H9 (cell line): ENCODE measurements around the gene MFSD12. TPM values are rescaled to one million over a fixed set of nuclear protein-coding genes. Genes with fewer than 3 reads are reported as not detected.

ENCODE experiments used
- DNase-seq: peaks from one replicate; pipeline ENCODE4 v3.0.0-alpha.2; 2017
- H2AFZ ChIP-seq: one replicate; pipeline ENCODE4 v1.6.1; 2013; ENCODE audit warnings: mild to moderate bottlenecking, low read length, control low read depth, moderate library complexity
- H2AK5ac ChIP-seq: 2 replicates; pipeline ENCODE4 v1.6.1; 2013; ENCODE audit warnings: low read length, control low read depth, mixed read lengths; ENCODE audit not compliant: insufficient read length
- H2BK120ac ChIP-seq: one replicate; pipeline ENCODE4 v1.6.1; 2013; ENCODE audit warnings: low read depth, mild to moderate bottlenecking, low read length, control low read depth, inconsistent platforms; ENCODE audit not compliant: poor library complexity, severe bottlenecking
- H2BK12ac ChIP-seq: 2 replicates; pipeline ENCODE4 v1.6.1; 2013; ENCODE audit warnings: low read length, control low read depth, mixed read lengths, low read depth; ENCODE audit not compliant: insufficient read length
- H2BK15ac ChIP-seq: 2 replicates; pipeline ENCODE4 v1.6.1; 2013; ENCODE audit warnings: low read depth, low read length, control low read depth
- H2BK20ac ChIP-seq: one replicate; pipeline ENCODE4 v1.6.1; 2013; ENCODE audit warnings: low read depth, mild to moderate bottlenecking, low read length, control low read depth, inconsistent platforms; ENCODE audit not compliant: poor library complexity, severe bottlenecking
- H2BK5ac ChIP-seq: 2 replicates; pipeline ENCODE4 v1.6.1; 2013; ENCODE audit warnings: low read length, control low read depth, mixed read lengths; ENCODE audit not compliant: insufficient read length
- H3K14ac ChIP-seq: 2 replicates; pipeline ENCODE4 v1.6.1; 2013; ENCODE audit warnings: low read length, control low read depth; ENCODE audit not compliant: insufficient read depth
- H3K18ac ChIP-seq: 2 replicates; pipeline ENCODE4 v1.6.1; 2013; ENCODE audit warnings: low read depth, mild to moderate bottlenecking, mixed read lengths, low read length, control low read depth; ENCODE audit not compliant: insufficient read length
- H3K23ac ChIP-seq: 2 replicates; pipeline ENCODE4 v1.6.1; 2013; ENCODE audit warnings: low read length, control low read depth, mixed read lengths, low read depth; ENCODE audit not compliant: insufficient read length
- H3K23me2 ChIP-seq: 2 replicates; pipeline ENCODE4 v1.6.1; 2013; ENCODE audit warnings: low read depth, mild to moderate bottlenecking, mixed read lengths, low read length, control low read depth; ENCODE audit not compliant: insufficient read length, poor library complexity, severe bottlenecking
- H3K27ac ChIP-seq: 2 replicates; pipeline ENCODE4 v1.5.1; 2013; ENCODE audit warnings: low read length, control low read depth, mixed read lengths, low read depth; ENCODE audit not compliant: insufficient read length
- H3K27me3 ChIP-seq: 2 replicates; pipeline ENCODE4 v1.6.1; 2013; ENCODE audit warnings: low read length, control low read depth, inconsistent platforms; ENCODE audit not compliant: insufficient read depth
- H3K4ac ChIP-seq: 2 replicates; pipeline ENCODE4 v1.6.1; 2013; ENCODE audit warnings: low read depth, mild to moderate bottlenecking, control low read depth, inconsistent platforms, low read length, moderate library complexity
- H3K4me1 ChIP-seq: 2 replicates; pipeline ENCODE4 v1.6.1; 2013; ENCODE audit warnings: low read length, control low read depth, inconsistent platforms; ENCODE audit not compliant: insufficient read depth
- H3K4me2 ChIP-seq: 2 replicates; pipeline ENCODE4 v1.6.1; 2013; ENCODE audit warnings: low read length, control low read depth, mixed read lengths; ENCODE audit not compliant: insufficient read length, insufficient read depth
- H3K56ac ChIP-seq: 2 replicates; pipeline ENCODE4 v1.6.1; 2013; ENCODE audit warnings: low read depth, mild to moderate bottlenecking, mixed read lengths, low read length, control low read depth; ENCODE audit not compliant: insufficient read length
- H3K79me1 ChIP-seq: 2 replicates; pipeline ENCODE4 v1.6.1; 2013; ENCODE audit warnings: low read depth, mild to moderate bottlenecking, moderate library complexity, low read length, control low read depth, inconsistent platforms; ENCODE audit not compliant: insufficient read depth, poor library complexity, severe bottlenecking
- H3K79me2 ChIP-seq: 2 replicates; pipeline ENCODE4 v1.6.1; 2013; ENCODE audit warnings: low read length, control low read depth, inconsistent platforms; ENCODE audit not compliant: insufficient read depth
- H3K9ac ChIP-seq: 2 replicates; pipeline ENCODE4 v1.6.1; 2013; ENCODE audit warnings: low read length, control low read depth, mixed read lengths; ENCODE audit not compliant: insufficient read length; ENCODE audit errors: extremely low read depth
- H3K9me3 ChIP-seq: one replicate; pipeline ENCODE4 v1.6.1; 2013; ENCODE audit warnings: low read depth, low read length, inconsistent platforms; ENCODE audit not compliant: control insufficient read depth
- H3T11ph ChIP-seq: one replicate; pipeline ENCODE4 v1.6.1; 2013; ENCODE audit warnings: mild to moderate bottlenecking, low read length, control low read depth, inconsistent platforms
- H4K20me1 ChIP-seq: one replicate; pipeline ENCODE4 v1.6.1; 2013; ENCODE audit not compliant: control insufficient read depth, insufficient read length, insufficient read depth
- H4K5ac ChIP-seq: 2 replicates; pipeline ENCODE4 v1.6.1; 2013; ENCODE audit warnings: low read depth, mild to moderate bottlenecking, mixed read lengths, low read length, control low read depth; ENCODE audit not compliant: insufficient read length
- H4K8ac ChIP-seq: replicated peaks from 2 replicates; pipeline ENCODE4 v1.6.1; 2013; ENCODE audit warnings: low read length, control low read depth, mixed read lengths, low read depth; ENCODE audit not compliant: insufficient read length
- H4K91ac ChIP-seq: 2 replicates; pipeline ENCODE4 v1.6.1; 2013; ENCODE audit warnings: low read depth, mild to moderate bottlenecking, moderate library complexity, mixed read lengths, low read length, control low read depth; ENCODE audit not compliant: insufficient read length
- H3K27ac Mint-ChIP-seq, 3 experiments: 2 replicates in 2 of 3; 3 replicates in 1 of 3; pipeline ENCODE4 v1.8.0; 2020 to 2021; ENCODE audit warnings: mixed read lengths in 3 of 3, mild to moderate bottlenecking in 1 of 3, moderate library complexity in 1 of 3
- H3K27me3 Mint-ChIP-seq: 2 replicates; pipeline ENCODE4 v1.8.0; 2021; ENCODE audit warnings: low read depth, mild to moderate bottlenecking, moderate library complexity, mixed read lengths
- H3K36me3 Mint-ChIP-seq, 3 experiments: 2 replicates in 2 of 3; 3 replicates in 1 of 3; pipeline ENCODE4 v1.8.0; 2020 to 2021; ENCODE audit warnings: low read depth in 3 of 3, mixed read lengths in 3 of 3; ENCODE audit not compliant: insufficient read depth in 1 of 3
- H3K4me1 Mint-ChIP-seq, 2 experiments: 2 replicates each; pipeline ENCODE4 v1.8.0; 2020; ENCODE audit warnings: mixed read lengths in 2 of 2
- H3K4me3 Mint-ChIP-seq, 2 experiments: 2 replicates in 1 of 2; 3 replicates in 1 of 2; pipeline ENCODE4 v1.8.0; 2020 to 2021; ENCODE audit warnings: mild to moderate bottlenecking in 2 of 2, mixed read lengths in 2 of 2, moderate library complexity in 1 of 2
- H3K9me3 Mint-ChIP-seq, 2 experiments: 2 replicates in 1 of 2; 3 replicates in 1 of 2; pipeline ENCODE4 v1.8.0; 2020; ENCODE audit warnings: mild to moderate bottlenecking in 2 of 2, mixed read lengths in 2 of 2, moderate library complexity in 1 of 2
- WGBS: extraction: QIAGEN DNeasy Blood & Tissue Kit; methylation state at CpG from one replicate; pipeline ENCODE4 v1.1.7; 2013; ENCODE audit warnings: missing lambda C conversion rate, low lambda C conversion rate, mixed read lengths; ENCODE audit not compliant: insufficient read length; ENCODE audit errors: extremely low coverage; 5-methylcytosine and 5-hydroxymethylcytosine counted together
- total RNA-seq: library from RNA; stranded (reverse); gene quantifications from 2 replicates; pipeline ENCODE4 v1.2.1, GENCODE V29; 2021
- TF ChIP-seq, protein P1 (sequence below): fragments of 200-600 bp; sonication (generic); conservative IDR thresholded peaks from 3 replicates; pipeline ENCODE4 v1.8.0; 2021; ENCODE audit warnings: antibody characterized with exemption, mild to moderate bottlenecking

The MFSD12 gene
- total RNA-seq, 1 experiment from 2014 or later: 58.8 TPM

DNA sequence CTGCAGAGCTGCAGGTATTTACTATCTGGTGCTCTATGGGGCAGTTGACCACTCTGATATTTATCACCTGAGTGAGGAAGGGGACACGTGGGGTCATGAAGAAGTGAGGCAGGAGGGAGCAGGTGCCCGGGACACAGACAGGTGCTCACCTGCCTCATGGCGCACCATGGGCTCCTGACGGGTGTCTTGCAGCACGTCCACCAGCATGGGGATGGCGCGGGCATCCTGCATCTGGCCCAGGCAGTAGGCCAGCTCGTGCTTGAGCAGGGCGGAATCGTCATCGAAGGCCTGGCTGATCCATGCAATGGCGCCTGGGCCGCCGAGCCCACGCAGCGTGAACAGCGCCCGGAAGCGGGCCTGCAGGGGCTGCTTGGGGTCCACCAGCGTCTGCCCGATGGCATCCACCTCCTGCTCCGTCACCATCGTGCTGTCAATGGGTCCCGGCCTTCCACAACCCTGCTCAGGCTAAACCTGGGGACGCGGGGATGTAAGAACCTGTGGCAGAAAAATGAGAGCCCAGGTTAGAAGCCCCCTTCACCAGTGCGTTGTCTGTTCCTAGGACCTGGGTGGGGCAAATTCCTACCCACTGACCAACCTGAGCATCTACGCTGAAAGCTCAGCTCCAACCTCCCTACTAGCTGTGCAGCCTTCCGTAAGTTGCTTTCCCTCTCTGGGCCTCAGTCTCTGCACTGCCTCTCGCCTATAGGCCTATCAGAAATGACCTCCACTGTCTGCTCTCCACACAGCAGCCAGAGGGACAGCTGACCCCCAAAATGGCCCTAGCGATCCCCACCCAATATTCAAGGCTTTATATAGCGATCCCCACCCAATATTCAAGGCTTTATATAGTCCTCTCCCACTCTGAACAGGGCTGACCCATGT is 60.8 kb downstream of the MFSD12 start:
- H3K4me1 Mint-ChIP-seq: peaks cover 7 to 10% of the 10 kb centered on the region in 2 experiments
- no peaks in the 10 kb centered on the region for H3K27me3 Mint-ChIP-seq
- no peak overlapping the region for H3K14ac ChIP-seq
- no peak overlapping the region for H4K91ac ChIP-seq
- H3K4me1 ChIP-seq: no peaks in the 10 kb centered on the region
- H3K27me3 ChIP-seq: no peaks in the 10 kb centered on the region
- H4K5ac ChIP-seq: no peak overlapping the region
- H3T11ph ChIP-seq: no peak overlapping the region
- no peak overlapping the region for H2BK15ac ChIP-seq
- no peak overlapping the region for H2BK120ac ChIP-seq
- no peaks in the 10 kb centered on the region for H3K9me3 ChIP-seq
- no peaks in the 10 kb centered on the region for H3K79me1 ChIP-seq
- no peak overlapping the region for H2BK20ac ChIP-seq
- DNase-seq: no peak
- H3K56ac ChIP-seq: no peak overlapping the region
- H3K36me3 Mint-ChIP-seq: peaks cover 20 to 48% (median 41%) of the 10 kb centered on the region in 3 experiments; a peak in 6 of 7 replicates
- H3K4me3 Mint-ChIP-seq: no peak overlapping the region
- no peak overlapping the region for H4K8ac ChIP-seq
- peaks cover 6% of the 10 kb centered on the region for H3K23me2 ChIP-seq
- no peak overlapping the region for H2BK5ac ChIP-seq
- H3K27ac Mint-ChIP-seq: no peak overlapping the region
- H2BK12ac ChIP-seq: no peak overlapping the region
- no peak overlapping the region for H3K23ac ChIP-seq
- no peaks in the 10 kb centered on the region; a peak in 1 of 5 replicates for H3K9me3 Mint-ChIP-seq
- H3K79me2 ChIP-seq: peaks cover 10% of the 10 kb centered on the region
- H3K27ac ChIP-seq: no peak overlapping the region
- H3K4ac ChIP-seq: no peak overlapping the region
- no peak overlapping the region for H3K9ac ChIP-seq
- no CpG with 5 or more reads among the region's 32 CpGs for WGBS
- no peaks in the 10 kb centered on the region for H4K20me1 ChIP-seq
- H3K4me2 ChIP-seq: no peak overlapping the region
- no peak overlapping the region for H3K18ac ChIP-seq
- no peak overlapping the region for H2AK5ac ChIP-seq
- H2AFZ ChIP-seq: no peak overlapping the region
- TF ChIP-seq, protein P1, sequence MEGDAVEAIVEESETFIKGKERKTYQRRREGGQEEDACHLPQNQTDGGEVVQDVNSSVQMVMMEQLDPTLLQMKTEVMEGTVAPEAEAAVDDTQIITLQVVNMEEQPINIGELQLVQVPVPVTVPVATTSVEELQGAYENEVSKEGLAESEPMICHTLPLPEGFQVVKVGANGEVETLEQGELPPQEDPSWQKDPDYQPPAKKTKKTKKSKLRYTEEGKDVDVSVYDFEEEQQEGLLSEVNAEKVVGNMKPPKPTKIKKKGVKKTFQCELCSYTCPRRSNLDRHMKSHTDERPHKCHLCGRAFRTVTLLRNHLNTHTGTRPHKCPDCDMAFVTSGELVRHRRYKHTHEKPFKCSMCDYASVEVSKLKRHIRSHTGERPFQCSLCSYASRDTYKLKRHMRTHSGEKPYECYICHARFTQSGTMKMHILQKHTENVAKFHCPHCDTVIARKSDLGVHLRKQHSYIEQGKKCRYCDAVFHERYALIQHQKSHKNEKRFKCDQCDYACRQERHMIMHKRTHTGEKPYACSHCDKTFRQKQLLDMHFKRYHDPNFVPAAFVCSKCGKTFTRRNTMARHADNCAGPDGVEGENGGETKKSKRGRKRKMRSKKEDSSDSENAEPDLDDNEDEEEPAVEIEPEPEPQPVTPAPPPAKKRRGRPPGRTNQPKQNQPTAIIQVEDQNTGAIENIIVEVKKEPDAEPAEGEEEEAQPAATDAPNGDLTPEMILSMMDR: no peak
